ENCODE results near the gene VAV3. TPM values are rescaled to one million over a fixed set of nuclear protein-coding genes. Genes with fewer than 3 reads are reported as not detected.

The VAV3 gene
- total and polyA plus RNA-seq, 10 of the 15 experiments (the other 5 are each of a cell fraction or from before 2014, with no cell fraction given): 0.84 to 5.5 (median 3.4) TPM

- in situ Hi-C loops (cut with MboI): no loop called here
- H3K9ac ChIP-seq (ENCODE audit: control insufficient read depth, insufficient read depth, low read length): no peak overlapping the region
- H4K20me1 ChIP-seq (ENCODE audit: control insufficient read depth, insufficient read depth): no peaks in the 10 kb centered on the region
- no peaks in the 10 kb centered on the region for H3K27me3 ChIP-seq (replicated peaks in 1 of 2; ENCODE audit: control insufficient read depth in 2 of 2, insufficient read depth in 2 of 2, low read length in 1 of 2)
- H3K4me3 ChIP-seq: no peak overlapping the region
- no peaks in the 10 kb centered on the region for H3K79me2 ChIP-seq (ENCODE audit: control insufficient read depth, insufficient read depth, low read length)
- H3K4me1 ChIP-seq (ENCODE audit: control insufficient read depth, insufficient read depth, low read length): no peaks in the 10 kb centered on the region
- ChIA-PET CTCF (no interaction called here), SMC1A (ENCODE audit: uncharacterized antibody, unreplicated experiment) (no interaction called here), RAD21 (ENCODE audit: unreplicated experiment) (no interaction called here), POLR2A (interaction anchor here (0.6 kb wide), 1 partner anchor 29 kb away, joined by 5 read pairs; no protein-coding TSS in a partner anchor)
- no peak overlapping the region for H3K4me2 ChIP-seq (ENCODE audit: control insufficient read depth, insufficient read depth)
- BruUV-seq (replicated peaks): no TSS peak
- no peaks in the 10 kb centered on the region for H3K9me3 ChIP-seq (replicated peaks; ENCODE audit: control insufficient read depth, insufficient read depth, low read length)
- H2AFZ ChIP-seq (ENCODE audit: control insufficient read depth, low read depth, low read length): no peak overlapping the region
- intact Hi-C loops (cut with micrococcal nuclease; ENCODE audit: unreplicated experiment): no loop called here
- no peak for ATAC-seq
- WGBS (ENCODE audit: insufficient coverage, insufficient replicate concordance, low lambda C conversion rate, missing lambda C conversion rate): 5% methylated on average over 2 of the region's 2 CpGs
- no peak for DNase-seq (ENCODE audit: low read depth, low spot score)
- FAIRE-seq: no peak
- H3K27ac ChIP-seq (ENCODE audit: control insufficient read depth, insufficient read depth): no peak overlapping the region
- H3K36me3 ChIP-seq (ENCODE audit: control insufficient read depth in 2 of 2, insufficient read depth in 2 of 2, low read length in 1 of 2): no peaks in the 10 kb centered on the region
- TF ChIP-seq ZNF687 (IDR thresholded peaks at IDR 0.05): no peak
- no peak for TF ChIP-seq FOS (IDR thresholded peaks at IDR 0.05; ENCODE audit: borderline replicate concordance, extremely low read depth, insufficient read length)
- no peak for TF ChIP-seq GATAD2B (conservative IDR thresholded peaks at IDR 0.05; ENCODE audit: low read depth)
- no peak for TF ChIP-seq RUNX3 (IDR thresholded peaks at IDR 0.05; ENCODE audit: low read length)
- TF ChIP-seq MYC (IDR thresholded peaks at IDR 0.05; ENCODE audit: insufficient read depth, insufficient read length, insufficient replicate concordance, low read length, severe bottlenecking): no peak
- TF ChIP-seq MEF2B (IDR thresholded peaks at IDR 0.05; ENCODE audit: partially characterized antibody, poor library complexity, severe bottlenecking): no peak
- TF ChIP-seq BHLHE40 (IDR thresholded peaks at IDR 0.05; ENCODE audit: borderline replicate concordance in 1 of 2, low read depth in 2 of 2, low read length in 1 of 2): no peak
- TF ChIP-seq, protein P1, sequence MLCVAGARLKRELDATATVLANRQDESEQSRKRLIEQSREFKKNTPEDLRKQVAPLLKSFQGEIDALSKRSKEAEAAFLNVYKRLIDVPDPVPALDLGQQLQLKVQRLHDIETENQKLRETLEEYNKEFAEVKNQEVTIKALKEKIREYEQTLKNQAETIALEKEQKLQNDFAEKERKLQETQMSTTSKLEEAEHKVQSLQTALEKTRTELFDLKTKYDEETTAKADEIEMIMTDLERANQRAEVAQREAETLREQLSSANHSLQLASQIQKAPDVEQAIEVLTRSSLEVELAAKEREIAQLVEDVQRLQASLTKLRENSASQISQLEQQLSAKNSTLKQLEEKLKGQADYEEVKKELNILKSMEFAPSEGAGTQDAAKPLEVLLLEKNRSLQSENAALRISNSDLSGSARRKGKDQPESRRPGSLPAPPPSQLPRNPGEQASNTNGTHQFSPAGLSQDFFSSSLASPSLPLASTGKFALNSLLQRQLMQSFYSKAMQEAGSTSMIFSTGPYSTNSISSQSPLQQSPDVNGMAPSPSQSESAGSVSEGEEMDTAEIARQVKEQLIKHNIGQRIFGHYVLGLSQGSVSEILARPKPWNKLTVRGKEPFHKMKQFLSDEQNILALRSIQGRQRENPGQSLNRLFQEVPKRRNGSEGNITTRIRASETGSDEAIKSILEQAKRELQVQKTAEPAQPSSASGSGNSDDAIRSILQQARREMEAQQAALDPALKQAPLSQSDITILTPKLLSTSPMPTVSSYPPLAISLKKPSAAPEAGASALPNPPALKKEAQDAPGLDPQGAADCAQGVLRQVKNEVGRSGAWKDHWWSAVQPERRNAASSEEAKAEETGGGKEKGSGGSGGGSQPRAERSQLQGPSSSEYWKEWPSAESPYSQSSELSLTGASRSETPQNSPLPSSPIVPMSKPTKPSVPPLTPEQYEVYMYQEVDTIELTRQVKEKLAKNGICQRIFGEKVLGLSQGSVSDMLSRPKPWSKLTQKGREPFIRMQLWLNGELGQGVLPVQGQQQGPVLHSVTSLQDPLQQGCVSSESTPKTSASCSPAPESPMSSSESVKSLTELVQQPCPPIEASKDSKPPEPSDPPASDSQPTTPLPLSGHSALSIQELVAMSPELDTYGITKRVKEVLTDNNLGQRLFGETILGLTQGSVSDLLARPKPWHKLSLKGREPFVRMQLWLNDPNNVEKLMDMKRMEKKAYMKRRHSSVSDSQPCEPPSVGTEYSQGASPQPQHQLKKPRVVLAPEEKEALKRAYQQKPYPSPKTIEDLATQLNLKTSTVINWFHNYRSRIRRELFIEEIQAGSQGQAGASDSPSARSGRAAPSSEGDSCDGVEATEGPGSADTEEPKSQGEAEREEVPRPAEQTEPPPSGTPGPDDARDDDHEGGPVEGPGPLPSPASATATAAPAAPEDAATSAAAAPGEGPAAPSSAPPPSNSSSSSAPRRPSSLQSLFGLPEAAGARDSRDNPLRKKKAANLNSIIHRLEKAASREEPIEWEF (IDR thresholded peaks at IDR 0.05; ENCODE audit: insufficient replicate concordance, low read depth, low read length): no peak
- TF ChIP-seq NFYA (IDR thresholded peaks at IDR 0.05; ENCODE audit: borderline replicate concordance, low read depth, low read length): no peak
- no peak for TF ChIP-seq MYB (IDR thresholded peaks at IDR 0.05; ENCODE audit: borderline replicate concordance, low read depth, low read length)
- TF ChIP-seq HCFC1 (IDR thresholded peaks at IDR 0.05; ENCODE audit: low read length): no peak
- TF ChIP-seq, protein P2, sequence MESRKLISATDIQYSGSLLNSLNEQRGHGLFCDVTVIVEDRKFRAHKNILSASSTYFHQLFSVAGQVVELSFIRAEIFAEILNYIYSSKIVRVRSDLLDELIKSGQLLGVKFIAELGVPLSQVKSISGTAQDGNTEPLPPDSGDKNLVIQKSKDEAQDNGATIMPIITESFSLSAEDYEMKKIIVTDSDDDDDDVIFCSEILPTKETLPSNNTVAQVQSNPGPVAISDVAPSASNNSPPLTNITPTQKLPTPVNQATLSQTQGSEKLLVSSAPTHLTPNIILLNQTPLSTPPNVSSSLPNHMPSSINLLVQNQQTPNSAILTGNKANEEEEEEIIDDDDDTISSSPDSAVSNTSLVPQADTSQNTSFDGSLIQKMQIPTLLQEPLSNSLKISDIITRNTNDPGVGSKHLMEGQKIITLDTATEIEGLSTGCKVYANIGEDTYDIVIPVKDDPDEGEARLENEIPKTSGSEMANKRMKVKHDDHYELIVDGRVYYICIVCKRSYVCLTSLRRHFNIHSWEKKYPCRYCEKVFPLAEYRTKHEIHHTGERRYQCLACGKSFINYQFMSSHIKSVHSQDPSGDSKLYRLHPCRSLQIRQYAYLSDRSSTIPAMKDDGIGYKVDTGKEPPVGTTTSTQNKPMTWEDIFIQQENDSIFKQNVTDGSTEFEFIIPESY (IDR thresholded peaks at IDR 0.05): no peak
Observed at GRCh38 chr1:107557095-107557494, 407.9 kb downstream of the VAV3 start.

All from GM12878 (cell line).